Bronchial epithelial cell (primary cell): ENCODE measurements around the gene TMEM237. TPM values are rescaled to one million over a fixed set of nuclear protein-coding genes. Genes with fewer than 3 reads are reported as not detected.

Experiments
- DNase-seq: peaks from one replicate; pipeline ENCODE4 v3.0.0-alpha.2; 2010; ENCODE audit warnings: low read depth
- FAIRE-seq: peaks from 2 replicates; lab custom pipeline; 2011; peaks lifted over from hg19 to GRCh38; lab: Jason Lieb, UNC
- H3K27me3 ChIP-seq: 2 replicates; pipeline ENCODE4 v1.5.1; 2011; ENCODE audit warnings: low read length; ENCODE audit not compliant: control insufficient read depth, insufficient read depth
- H3K36me3 ChIP-seq: 2 replicates; pipeline ENCODE4 v1.5.1; 2011; ENCODE audit warnings: low read length; ENCODE audit not compliant: control insufficient read depth, insufficient read depth
- H3K4me3 ChIP-seq: 2 replicates; pipeline ENCODE4 v1.5.1; 2011; ENCODE audit warnings: mild to moderate bottlenecking, low read depth, low read length, control low read depth
- total RNA-seq: library from RNA; depleted of rRNA; stranded (reverse); fragments of >200 nt; gene quantifications from 2 replicates; pipeline ENCODE4 v1.2.1, GENCODE V29; 2014
- TF ChIP-seq, protein P1 (sequence below): IDR thresholded peaks from 2 replicates; pipeline ENCODE4 v1.5.1; 2011; ENCODE audit warnings: mild to moderate bottlenecking, moderate library complexity, low read length, control low read depth, inconsistent platforms; ENCODE audit not compliant: insufficient read depth, severe bottlenecking

TMEM237 gene
- total RNA-seq, 1 donor from 2014 or later, result 21.1 TPM

- no peak for FAIRE-seq
- TF ChIP-seq, protein P1, sequence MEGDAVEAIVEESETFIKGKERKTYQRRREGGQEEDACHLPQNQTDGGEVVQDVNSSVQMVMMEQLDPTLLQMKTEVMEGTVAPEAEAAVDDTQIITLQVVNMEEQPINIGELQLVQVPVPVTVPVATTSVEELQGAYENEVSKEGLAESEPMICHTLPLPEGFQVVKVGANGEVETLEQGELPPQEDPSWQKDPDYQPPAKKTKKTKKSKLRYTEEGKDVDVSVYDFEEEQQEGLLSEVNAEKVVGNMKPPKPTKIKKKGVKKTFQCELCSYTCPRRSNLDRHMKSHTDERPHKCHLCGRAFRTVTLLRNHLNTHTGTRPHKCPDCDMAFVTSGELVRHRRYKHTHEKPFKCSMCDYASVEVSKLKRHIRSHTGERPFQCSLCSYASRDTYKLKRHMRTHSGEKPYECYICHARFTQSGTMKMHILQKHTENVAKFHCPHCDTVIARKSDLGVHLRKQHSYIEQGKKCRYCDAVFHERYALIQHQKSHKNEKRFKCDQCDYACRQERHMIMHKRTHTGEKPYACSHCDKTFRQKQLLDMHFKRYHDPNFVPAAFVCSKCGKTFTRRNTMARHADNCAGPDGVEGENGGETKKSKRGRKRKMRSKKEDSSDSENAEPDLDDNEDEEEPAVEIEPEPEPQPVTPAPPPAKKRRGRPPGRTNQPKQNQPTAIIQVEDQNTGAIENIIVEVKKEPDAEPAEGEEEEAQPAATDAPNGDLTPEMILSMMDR, result no peak
- no peaks in the 10 kb centered on the region for H3K27me3 ChIP-seq
- H3K4me3 ChIP-seq, result no peak overlapping the region
- no peaks in the 10 kb centered on the region for H3K36me3 ChIP-seq
- no peak for DNase-seq
Observed at GRCh38 chr2:201654616-201655384, 11.5 kb upstream of the TMEM237 start.

- TF ChIP-seq, protein P1, result no peak
- no peak for FAIRE-seq
Observed at GRCh38 chr2:201653221-201653620, 9.9 kb upstream of the TMEM237 start.

DNA sequence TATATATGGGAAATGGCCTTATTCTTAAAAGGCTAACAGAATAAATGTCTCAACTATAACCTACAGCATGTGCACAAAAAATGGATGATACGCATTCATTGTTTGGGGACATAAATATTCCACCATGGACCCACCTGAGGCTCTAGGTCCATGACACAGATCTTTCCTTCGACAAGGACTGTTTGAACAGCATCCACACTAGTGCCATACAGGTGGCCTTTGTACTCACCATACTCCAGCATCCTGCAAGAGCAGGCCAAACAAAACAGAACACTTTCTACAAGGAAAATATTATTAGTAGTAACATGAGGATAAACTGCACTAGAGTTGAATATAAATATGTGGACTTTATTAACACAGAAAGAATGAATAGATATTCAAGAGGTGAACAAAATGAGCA is 6.1 kb upstream of the TMEM237 start:
- Histone ChIP-seq H3K4me3 (no peak overlapping the region), H3K27me3 (no peaks in the 10 kb centered on the region), H3K36me3 (no peaks in the 10 kb centered on the region)
- DNase-seq (no peak), FAIRE-seq (peak; percentile 40)
- TF ChIP-seq, protein P1, result no peak

More at GRCh38 chr2:201653221-201653620, 9.9 kb upstream of the TMEM237 start:
- Histone ChIP-seq H3K27me3 (no peaks in the 10 kb centered on the region), H3K36me3 (no peaks in the 10 kb centered on the region), H3K4me3 (no peak overlapping the region)
- no peak for DNase-seq

- DNase-seq, result no peak
- no peaks in the 10 kb centered on the region for H3K27me3 ChIP-seq
- no peak for FAIRE-seq
- H3K4me3 ChIP-seq, result no peak overlapping the region
- TF ChIP-seq, protein P1, result no peak
- H3K36me3 ChIP-seq, result no peaks in the 10 kb centered on the region
Observed at GRCh38 chr2:201647431-201647830, 4.1 kb upstream of the TMEM237 start.

DNA sequence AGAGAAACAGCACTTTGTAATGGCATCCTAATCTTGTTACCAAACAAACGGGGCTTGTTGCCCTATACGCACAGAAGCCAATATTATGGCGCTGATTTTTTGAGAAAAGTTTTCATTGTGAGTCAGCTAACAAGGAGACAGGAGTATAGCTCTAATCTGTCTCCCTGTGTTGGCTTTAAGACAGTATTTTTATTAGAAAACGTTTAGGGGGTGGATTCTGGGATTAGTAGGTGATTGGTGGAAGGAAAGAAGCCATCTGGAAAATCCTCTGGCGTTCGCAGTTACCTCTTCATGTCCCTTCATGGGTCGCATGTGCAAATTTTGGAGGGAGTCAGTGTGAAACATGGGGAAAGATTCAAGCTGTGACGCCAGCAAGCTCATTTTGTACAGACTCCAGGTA is 698 bp upstream of the TMEM237 start:
- Histone ChIP-seq H3K4me3 (peak overlapping the region; percentile 86), H3K27me3 (no peaks in the 10 kb centered on the region), H3K36me3 (peaks cover 3% of the 10 kb centered on the region)
- FAIRE-seq (no peak), DNase-seq (peak; percentile 50)
- TF ChIP-seq, protein P1, result no peak
